GM19395 (cell line): ENCODE results near the gene OR51V1.
"Not testable (repeated sequence)": the region's sequence is repeated elsewhere in the genome, so short reads cannot be mapped to it uniquely, and the experiment has no call there.

ENCODE experiments used
- ATAC-seq: cut with Tn5 transposase; IDR thresholded peaks from one replicate; pipeline ENCODE4 v1.9.1; 2021; ENCODE audit warnings: mild to moderate bottlenecking, moderate library complexity; ENCODE audit not compliant: unreplicated experiment

The OR51V1 gene

GRCh38 chr11:5171856-5172255, 28.6 kb downstream of the OR51V1 start:
- no peak for ATAC-seq

GRCh38 chr11:5165898-5166297, 34.6 kb downstream of the OR51V1 start:
- ATAC-seq = not testable (repeated sequence)

- ATAC-seq = not testable (repeated sequence)
Measured at GRCh38 chr11:5164807-5165206, 35.7 kb downstream of the OR51V1 start.

- ATAC-seq = not testable (repeated sequence)
Measured at GRCh38 chr11:5161045-5161444, 39.4 kb downstream of the OR51V1 start.

GRCh38 chr11:5160217-5160616, 40.3 kb downstream of the OR51V1 start:
- not testable (repeated sequence) for ATAC-seq

- no peak for ATAC-seq
Measured at GRCh38 chr11:5159806-5160205, 40.7 kb downstream of the OR51V1 start.

- no peak for ATAC-seq
Measured at GRCh38 chr11:5154657-5155056, 45.8 kb downstream of the OR51V1 start, which contains the start of gene OR52A1. Gene OR52A1 (minus strand): TSS chr11:5154757. CDS start chr11:5152369, 2,388 bp downstream.

GRCh38 chr11:5153574-5154431, 46.7 kb downstream of the OR51V1 start:
- no peak for ATAC-seq

- ATAC-seq = no peak
Measured at GRCh38 chr11:5151713-5152153, 48.7 kb downstream of the OR51V1 start.
